Trophoblast cell (in vitro differentiated cells and primary cell): ENCODE results near the gene FHL2.

ENCODE experiments used
- DNase-seq, 2 donors: peaks; one replicate each; pipeline ENCODE4 v3.0.0-alpha.2; 2016
- H2AFZ ChIP-seq: 2 replicates; pipeline ENCODE4 v1.6.1; 2013; ENCODE audit warnings: low read length, moderate library complexity, mild to moderate bottlenecking; ENCODE audit not compliant: insufficient read depth, poor library complexity
- H2AK5ac ChIP-seq: 2 replicates; pipeline ENCODE4 v1.6.1; 2013; ENCODE audit warnings: mild to moderate bottlenecking, low read length
- H2BK120ac ChIP-seq: 2 replicates; pipeline ENCODE4 v1.6.1; 2013; ENCODE audit warnings: low read length, mild to moderate bottlenecking, moderate library complexity; ENCODE audit not compliant: insufficient read depth, poor library complexity
- H2BK12ac ChIP-seq: 2 replicates; pipeline ENCODE4 v1.6.1; 2013; ENCODE audit warnings: mild to moderate bottlenecking, low read length, moderate library complexity
- H2BK5ac ChIP-seq: 2 replicates; pipeline ENCODE4 v1.6.1; 2013; ENCODE audit warnings: low read length, low read depth, moderate library complexity, mild to moderate bottlenecking; ENCODE audit not compliant: poor library complexity
- H3K14ac ChIP-seq: 2 replicates; pipeline ENCODE4 v1.6.1; 2013; ENCODE audit warnings: mild to moderate bottlenecking, low read length
- H3K18ac ChIP-seq: 2 replicates; pipeline ENCODE4 v1.6.1; 2013; ENCODE audit warnings: mild to moderate bottlenecking, low read length
- H3K23ac ChIP-seq: 2 replicates; pipeline ENCODE4 v1.6.1; 2013; ENCODE audit warnings: low read length
- H3K27ac ChIP-seq: 2 replicates; pipeline ENCODE4 v1.5.1; 2013; ENCODE audit warnings: low read depth, mild to moderate bottlenecking, inconsistent platforms, low read length, moderate library complexity
- H3K27me3 ChIP-seq: 2 replicates; pipeline ENCODE4 v1.6.1; 2013; ENCODE audit warnings: inconsistent platforms, mild to moderate bottlenecking, low read length, moderate library complexity; ENCODE audit not compliant: insufficient read depth
- H3K36me3 ChIP-seq, 2 experiments: 1 replicate in 1 of 2; 2 replicates in 1 of 2; pipeline ENCODE4 v1.6.1; 2013; ENCODE audit warnings: low read length in 2 of 2, mild to moderate bottlenecking in 2 of 2, moderate library complexity in 1 of 2; ENCODE audit not compliant: insufficient read depth in 2 of 2, control insufficient read depth in 1 of 2
- H3K4ac ChIP-seq: 2 replicates; pipeline ENCODE4 v1.6.1; 2013; ENCODE audit warnings: low read depth, mild to moderate bottlenecking, low read length, moderate library complexity
- H3K4me1 ChIP-seq, 2 experiments: 1 replicate in 1 of 2; 2 replicates in 1 of 2; pipeline ENCODE4 v1.6.1; 2013; ENCODE audit warnings: low read length in 2 of 2, mild to moderate bottlenecking in 2 of 2, moderate library complexity in 1 of 2; ENCODE audit not compliant: insufficient read depth in 2 of 2, control insufficient read depth in 1 of 2
- H3K4me2 ChIP-seq: 2 replicates; pipeline ENCODE4 v1.6.1; 2013; ENCODE audit warnings: inconsistent platforms, mild to moderate bottlenecking, low read length, moderate library complexity
- H3K4me3 ChIP-seq: 2 replicates; pipeline ENCODE4 v1.5.1; 2013; ENCODE audit warnings: mild to moderate bottlenecking, low read depth, low read length, inconsistent platforms
- H3K79me1 ChIP-seq: one replicate; pipeline ENCODE4 v1.6.1; 2013; ENCODE audit warnings: low read length
- H3K79me2 ChIP-seq: 2 replicates; pipeline ENCODE4 v1.6.1; 2013; ENCODE audit warnings: low read length, mild to moderate bottlenecking; ENCODE audit not compliant: control insufficient read depth, insufficient read depth, poor library complexity
- H3K9ac ChIP-seq: 2 replicates; pipeline ENCODE4 v1.6.1; 2013; ENCODE audit warnings: mild to moderate bottlenecking, low read length
- H3K9me3 ChIP-seq: 2 replicates; pipeline ENCODE4 v1.6.1; 2013; ENCODE audit warnings: low read depth, mild to moderate bottlenecking, control low read depth, inconsistent platforms, low read length; ENCODE audit not compliant: insufficient read depth
- H4K12ac ChIP-seq: 2 replicates; pipeline ENCODE4 v1.6.1; 2013; ENCODE audit warnings: low read depth, mild to moderate bottlenecking, low read length, moderate library complexity
- H4K8ac ChIP-seq: 2 replicates; pipeline ENCODE4 v1.6.1; 2013; ENCODE audit warnings: low read depth, mild to moderate bottlenecking, low read length, moderate library complexity
- H4K91ac ChIP-seq: one replicate; pipeline ENCODE4 v1.6.1; 2013; ENCODE audit warnings: low read depth, mild to moderate bottlenecking, low read length, moderate library complexity
- WGBS: extraction: QIAGEN DNeasy Blood & Tissue Kit; methylation state at CpG from one replicate; pipeline ENCODE4 v1.1.7; 2013; ENCODE audit warnings: missing lambda C conversion rate; ENCODE audit not compliant: insufficient read length, insufficient coverage; ENCODE audit errors: extremely low coverage; 5-methylcytosine and 5-hydroxymethylcytosine counted together

FHL2 gene

GRCh38 chr2:105384861-105385260, 14.0 kb downstream of the FHL2 start:
- H3K9ac ChIP-seq: no peak overlapping the region
- H2AK5ac ChIP-seq: no peak overlapping the region
- no peaks in the 10 kb centered on the region for H3K27me3 ChIP-seq
- H2BK120ac ChIP-seq: no peak overlapping the region
- no peaks in the 10 kb centered on the region for H3K9me3 ChIP-seq
- H2BK5ac ChIP-seq: no peak overlapping the region
- H3K36me3 ChIP-seq: peaks cover 27 to 46% of the 10 kb centered on the region in 2 experiments
- no peaks in the 10 kb centered on the region for H3K79me1 ChIP-seq
- no peak overlapping the region for H3K23ac ChIP-seq
- WGBS: no CpG with 5 or more reads among the region's 5 CpGs
- H2BK12ac ChIP-seq: no peak overlapping the region
- no peak overlapping the region for H3K14ac ChIP-seq
- H4K8ac ChIP-seq: no peak overlapping the region
- H2AFZ ChIP-seq: no peak overlapping the region
- H3K4me1 ChIP-seq: peaks cover 3 to 7% of the 10 kb centered on the region in 2 experiments
- H3K18ac ChIP-seq: no peak overlapping the region
- H3K79me2 ChIP-seq: peaks cover 2% of the 10 kb centered on the region
- no peak overlapping the region for H4K12ac ChIP-seq
- no peak overlapping the region for H3K4me3 ChIP-seq
- DNase-seq: no peak
- no peak overlapping the region for H3K4ac ChIP-seq
- H3K4me2 ChIP-seq: no peak overlapping the region
- H4K91ac ChIP-seq: no peak overlapping the region
- no peak overlapping the region for H3K27ac ChIP-seq

- Histone ChIP-seq H4K8ac (no peak overlapping the region), H3K36me3 (peaks cover 27 to 43% of the 10 kb centered on the region in 2 experiments), H2BK12ac (no peak overlapping the region), H3K4me1 (peaks cover 3 to 11% of the 10 kb centered on the region in 2 experiments), H3K18ac (no peak overlapping the region), H3K4me3 (no peak overlapping the region), H3K27ac (no peak overlapping the region), H3K27me3 (no peaks in the 10 kb centered on the region), H2AFZ (no peak overlapping the region), H3K9me3 (no peaks in the 10 kb centered on the region), H3K4me2 (no peak overlapping the region), H2AK5ac (no peak overlapping the region), H2BK120ac (no peak overlapping the region), H3K79me2 (peaks cover 2% of the 10 kb centered on the region), H2BK5ac (no peak overlapping the region), H4K91ac (no peak overlapping the region), H3K23ac (no peak overlapping the region), H3K14ac (no peak overlapping the region), H4K12ac (no peak overlapping the region), H3K79me1 (no peaks in the 10 kb centered on the region), H3K4ac (no peak overlapping the region), H3K9ac (no peak overlapping the region)
- no CpG with 5 or more reads among the region's 7 CpGs for WGBS
- no peak for DNase-seq
Measured at GRCh38 chr2:105384216-105384615, 14.6 kb downstream of the FHL2 start.

GRCh38 chr2:105383432-105384166, 15.3 kb downstream of the FHL2 start:
- Histone ChIP-seq H3K27me3 (no peaks in the 10 kb centered on the region), H3K4ac (no peak overlapping the region), H3K79me1 (no peaks in the 10 kb centered on the region), H2AFZ (no peak overlapping the region), H3K36me3 (peaks cover 27 to 43% of the 10 kb centered on the region in 2 experiments), H2BK5ac (no peak overlapping the region), H3K79me2 (peaks cover 2% of the 10 kb centered on the region), H4K12ac (no peak overlapping the region), H4K8ac (no peak overlapping the region), H3K23ac (no peak overlapping the region), H2BK120ac (no peak overlapping the region), H3K4me2 (no peak overlapping the region), H4K91ac (no peak overlapping the region), H3K27ac (no peak overlapping the region), H2BK12ac (no peak overlapping the region), H3K9me3 (no peaks in the 10 kb centered on the region), H3K14ac (no peak overlapping the region), H2AK5ac (no peak overlapping the region), H3K4me3 (no peak overlapping the region), H3K9ac (no peak overlapping the region), H3K4me1 (peaks cover 7 to 13% of the 10 kb centered on the region in 2 experiments), H3K18ac (no peak overlapping the region)
- no peak for DNase-seq
- WGBS: no CpG with 5 or more reads among the region's 8 CpGs

GRCh38 chr2:105382177-105382576, 16.7 kb downstream of the FHL2 start:
- H3K14ac ChIP-seq: no peak overlapping the region
- no peak overlapping the region for H3K4ac ChIP-seq
- H3K36me3 ChIP-seq: peaks cover 27 to 43% of the 10 kb centered on the region in 2 experiments
- no peak overlapping the region for H2BK120ac ChIP-seq
- no peaks in the 10 kb centered on the region for H3K9me3 ChIP-seq
- H3K79me1 ChIP-seq: no peaks in the 10 kb centered on the region
- H2BK12ac ChIP-seq: no peak overlapping the region
- H3K4me2 ChIP-seq: no peak overlapping the region
- no peak for DNase-seq
- no peak overlapping the region for H2AK5ac ChIP-seq
- H3K18ac ChIP-seq: no peak overlapping the region
- H4K91ac ChIP-seq: no peak overlapping the region
- H3K23ac ChIP-seq: no peak overlapping the region
- H4K8ac ChIP-seq: no peak overlapping the region
- H3K4me3 ChIP-seq: no peak overlapping the region
- H4K12ac ChIP-seq: no peak overlapping the region
- no peaks in the 10 kb centered on the region for H3K27me3 ChIP-seq
- no peak overlapping the region for H3K9ac ChIP-seq
- peaks cover under 1% of the 10 kb centered on the region for H3K79me2 ChIP-seq
- H3K27ac ChIP-seq: no peak overlapping the region
- H2AFZ ChIP-seq: no peak overlapping the region
- H2BK5ac ChIP-seq: no peak overlapping the region
- WGBS: no CpG with 5 or more reads among the region's 5 CpGs
- H3K4me1 ChIP-seq: peaks cover 13 to 23% of the 10 kb centered on the region in 2 experiments
